ENCODE results near the gene PTTG1IP. TPM values are rescaled to one million over a fixed set of nuclear protein-coding genes. Genes with fewer than 3 reads are reported as not detected.

Gene PTTG1IP
- total RNA-seq, 1 experiment from 2014 or later = 96.0 TPM

DNA sequence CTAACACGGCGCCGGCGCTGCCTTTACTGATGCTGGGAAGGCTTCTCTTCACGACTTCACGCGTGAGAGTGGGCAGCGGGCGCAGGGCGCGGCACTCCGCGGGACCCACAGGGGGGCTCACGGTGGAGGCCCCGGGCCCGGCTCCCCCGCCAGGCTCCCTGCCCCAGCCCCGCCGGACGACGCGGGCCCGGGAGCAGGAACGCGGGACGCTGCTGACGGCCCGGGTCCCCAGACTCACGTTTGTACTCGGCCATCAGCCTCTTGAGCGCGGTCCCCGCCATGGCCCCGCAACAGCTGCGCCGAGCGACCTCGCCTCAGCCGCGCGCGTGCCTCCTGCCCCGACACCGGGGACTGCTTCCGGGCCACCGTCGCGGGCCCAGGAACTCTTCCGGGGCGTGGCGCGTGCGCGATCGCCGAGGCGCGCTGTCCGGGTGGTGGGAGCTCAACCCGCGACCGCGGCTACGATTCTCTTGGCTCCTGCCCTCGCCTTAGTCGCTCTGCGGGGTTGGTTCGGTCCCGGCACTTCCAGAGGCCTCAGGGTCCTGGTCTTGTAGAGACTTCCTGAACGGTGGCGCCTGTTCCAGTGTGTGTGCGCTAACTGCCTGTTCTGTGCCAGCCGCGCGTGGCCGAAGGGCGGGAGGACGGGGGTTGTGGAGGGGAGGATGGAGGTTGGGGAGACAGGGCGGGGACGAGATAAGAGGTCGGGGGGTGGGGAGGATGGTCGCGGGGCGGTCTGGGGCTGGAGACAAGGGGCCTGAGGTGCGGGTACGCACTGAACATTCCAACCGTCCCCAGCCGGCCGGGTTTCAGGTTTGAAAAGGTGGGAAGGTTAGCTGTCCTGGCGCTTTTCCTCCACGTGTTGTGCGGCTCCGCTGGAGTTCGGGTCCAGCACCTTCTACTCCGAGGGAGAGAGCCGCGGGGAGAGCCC lies 71.8 kb downstream of the PTTG1IP start, which contains the start of gene UBE2G2 (continued):
- TF ChIP-seq, protein P1, sequence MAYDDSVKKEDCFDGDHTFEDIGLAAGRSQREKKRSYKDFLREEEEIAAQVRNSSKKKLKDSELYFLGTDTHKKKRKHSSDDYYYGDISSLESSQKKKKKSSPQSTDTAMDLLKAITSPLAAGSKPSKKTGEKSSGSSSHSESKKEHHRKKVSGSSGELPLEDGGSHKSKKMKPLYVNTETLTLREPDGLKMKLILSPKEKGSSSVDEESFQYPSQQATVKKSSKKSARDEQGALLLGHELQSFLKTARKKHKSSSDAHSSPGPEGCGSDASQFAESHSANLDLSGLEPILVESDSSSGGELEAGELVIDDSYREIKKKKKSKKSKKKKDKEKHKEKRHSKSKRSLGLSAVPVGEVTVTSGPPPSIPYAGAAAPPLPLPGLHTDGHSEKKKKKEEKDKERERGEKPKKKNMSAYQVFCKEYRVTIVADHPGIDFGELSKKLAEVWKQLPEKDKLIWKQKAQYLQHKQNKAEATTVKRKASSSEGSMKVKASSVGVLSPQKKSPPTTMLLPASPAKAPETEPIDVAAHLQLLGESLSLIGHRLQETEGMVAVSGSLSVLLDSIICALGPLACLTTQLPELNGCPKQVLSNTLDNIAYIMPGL (CRISPR knock-in tag; IDR thresholded peaks at IDR 0.05) = peak; percentile 91
- TF ChIP-seq SMAD3 (CRISPR knock-in tag; IDR thresholded peaks at IDR 0.05; ENCODE audit: borderline replicate concordance) = peak; percentile 91
- TF ChIP-seq AR (CRISPR knock-in tag; IDR thresholded peaks at IDR 0.05) = no peak
- TF ChIP-seq ZNF671 (CRISPR knock-in tag; IDR thresholded peaks at IDR 0.05) = no peak

- no peak for DNase-seq (ENCODE audit: low spot score)
- ChIA-PET CTCF (interaction anchor here (0.6 to 3.1 kb wide), 24 partner anchors 8 to 346 kb away, joined by 3 to 17 read pairs (median 4); partner anchors contain the start of genes LRRC3, PTTG1IP and SUMO3), POLR2A (interaction anchor here (1.1 to 1.2 kb wide), 3 partner anchors 8 to 73 kb away, joined by 3 to 5 read pairs (median 3); partner anchors contain the start of genes PTTG1IP and SUMO3)
- Mint-ChIP-seq H3K4me3 (peak overlapping the region; percentile 93), H3K36me3 (peaks cover 52% of the 10 kb centered on the region), H3K9me3 (no peaks in the 10 kb centered on the region), H3K27me3 (ENCODE audit: low read depth) (no peaks in the 10 kb centered on the region), H3K4me1 (peaks cover 32% of the 10 kb centered on the region), H3K27ac (peak overlapping the region; percentile 75)
- ATAC-seq = peak; percentile 15; the same call in 1 of the 2 replicates
- no peak for TF ChIP-seq SMAD3 (CRISPR knock-in tag; IDR thresholded peaks at IDR 0.05; ENCODE audit: borderline replicate concordance)
- TF ChIP-seq, protein P2, sequence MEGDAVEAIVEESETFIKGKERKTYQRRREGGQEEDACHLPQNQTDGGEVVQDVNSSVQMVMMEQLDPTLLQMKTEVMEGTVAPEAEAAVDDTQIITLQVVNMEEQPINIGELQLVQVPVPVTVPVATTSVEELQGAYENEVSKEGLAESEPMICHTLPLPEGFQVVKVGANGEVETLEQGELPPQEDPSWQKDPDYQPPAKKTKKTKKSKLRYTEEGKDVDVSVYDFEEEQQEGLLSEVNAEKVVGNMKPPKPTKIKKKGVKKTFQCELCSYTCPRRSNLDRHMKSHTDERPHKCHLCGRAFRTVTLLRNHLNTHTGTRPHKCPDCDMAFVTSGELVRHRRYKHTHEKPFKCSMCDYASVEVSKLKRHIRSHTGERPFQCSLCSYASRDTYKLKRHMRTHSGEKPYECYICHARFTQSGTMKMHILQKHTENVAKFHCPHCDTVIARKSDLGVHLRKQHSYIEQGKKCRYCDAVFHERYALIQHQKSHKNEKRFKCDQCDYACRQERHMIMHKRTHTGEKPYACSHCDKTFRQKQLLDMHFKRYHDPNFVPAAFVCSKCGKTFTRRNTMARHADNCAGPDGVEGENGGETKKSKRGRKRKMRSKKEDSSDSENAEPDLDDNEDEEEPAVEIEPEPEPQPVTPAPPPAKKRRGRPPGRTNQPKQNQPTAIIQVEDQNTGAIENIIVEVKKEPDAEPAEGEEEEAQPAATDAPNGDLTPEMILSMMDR (IDR thresholded peaks at IDR 0.05) = peak; percentile 16; the same call in 1 of the 2 replicates
Measured at GRCh38 chr21:44800971-44801467, 72.5 kb downstream of the PTTG1IP start.

- H3K27me3 Mint-ChIP-seq (ENCODE audit: low read depth) = no peaks in the 10 kb centered on the region
- H3K9me3 Mint-ChIP-seq = no peaks in the 10 kb centered on the region
- no peak for DNase-seq (ENCODE audit: low spot score)
- peak overlapping the region; percentile 93 for H3K4me3 Mint-ChIP-seq
- ATAC-seq = no peak
- CTCF ChIA-PET = interaction anchor here (0.6 to 3.1 kb wide), 18 partner anchors 10 to 345 kb away, joined by 3 to 17 read pairs (median 4); partner anchors contain the start of genes LRRC3 and PTTG1IP
- no peak for TF ChIP-seq SMAD4 (CRISPR knock-in tag; IDR thresholded peaks at IDR 0.05)
- no peak for TF ChIP-seq PRRX2 (CRISPR knock-in tag; IDR thresholded peaks at IDR 0.05)
- peaks cover 32% of the 10 kb centered on the region for H3K4me1 Mint-ChIP-seq
- POLR2A ChIA-PET = no interaction called here
- no peak overlapping the region for H3K27ac Mint-ChIP-seq
- H3K36me3 Mint-ChIP-seq = peaks cover 44% of the 10 kb centered on the region
Measured at GRCh38 chr21:44800103-44800502, 73.4 kb downstream of the PTTG1IP start.

DNA sequence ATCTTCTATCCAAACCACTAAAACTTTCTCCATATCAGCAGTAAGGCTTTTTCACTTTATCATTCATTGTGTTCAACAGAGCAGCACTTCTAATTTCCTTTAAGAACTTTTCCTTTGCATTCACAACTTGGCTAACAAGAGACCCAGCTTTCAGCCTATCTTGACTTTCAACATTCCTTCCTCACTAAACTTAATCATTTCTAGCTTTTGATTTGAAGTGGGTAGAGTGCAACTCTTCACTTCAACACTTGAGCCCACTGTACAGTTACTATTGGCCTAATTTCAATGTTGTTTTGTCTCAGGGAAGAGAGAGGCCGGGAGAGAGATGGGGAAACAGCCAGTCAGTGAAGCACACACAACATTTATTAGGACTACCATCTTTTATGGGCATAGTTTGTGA lies 73.8 kb downstream of the PTTG1IP start:
- Mint-ChIP-seq H3K27ac (no peak overlapping the region), H3K4me1 (peaks cover 32% of the 10 kb centered on the region), H3K27me3 (ENCODE audit: low read depth) (no peaks in the 10 kb centered on the region), H3K36me3 (peaks cover 40% of the 10 kb centered on the region), H3K4me3 (peak overlapping the region; percentile 93), H3K9me3 (no peaks in the 10 kb centered on the region)
- ATAC-seq (no peak), DNase-seq (ENCODE audit: low spot score) (no peak)
- ChIA-PET CTCF (interaction anchor here (0.6 to 3.1 kb wide), 12 partner anchors 10 to 345 kb away, joined by 3 to 17 read pairs (median 4); partner anchors contain the start of genes LRRC3 and PTTG1IP), POLR2A (no interaction called here)
- TF ChIP-seq ATF6 (CRISPR knock-in tag; IDR thresholded peaks at IDR 0.05) (no peak), JUN (CRISPR knock-in tag; IDR thresholded peaks at IDR 0.05) (no peak), KAT7 (CRISPR knock-in tag; IDR thresholded peaks at IDR 0.05; ENCODE audit: borderline replicate concordance) (no peak), CDX4 (CRISPR knock-in tag; IDR thresholded peaks at IDR 0.05; ENCODE audit: borderline replicate concordance) (no peak), TP53 (CRISPR knock-in tag; IDR thresholded peaks at IDR 0.05) (no peak), TCF7 (CRISPR knock-in tag; IDR thresholded peaks at IDR 0.05; ENCODE audit: low read depth) (no peak), PRRX2 (CRISPR knock-in tag; IDR thresholded peaks at IDR 0.05) (no peak)
- TF ChIP-seq, protein P3, sequence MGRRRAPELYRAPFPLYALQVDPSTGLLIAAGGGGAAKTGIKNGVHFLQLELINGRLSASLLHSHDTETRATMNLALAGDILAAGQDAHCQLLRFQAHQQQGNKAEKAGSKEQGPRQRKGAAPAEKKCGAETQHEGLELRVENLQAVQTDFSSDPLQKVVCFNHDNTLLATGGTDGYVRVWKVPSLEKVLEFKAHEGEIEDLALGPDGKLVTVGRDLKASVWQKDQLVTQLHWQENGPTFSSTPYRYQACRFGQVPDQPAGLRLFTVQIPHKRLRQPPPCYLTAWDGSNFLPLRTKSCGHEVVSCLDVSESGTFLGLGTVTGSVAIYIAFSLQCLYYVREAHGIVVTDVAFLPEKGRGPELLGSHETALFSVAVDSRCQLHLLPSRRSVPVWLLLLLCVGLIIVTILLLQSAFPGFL (CRISPR knock-in tag; IDR thresholded peaks at IDR 0.05; ENCODE audit: borderline replicate concordance) = no peak
- TF ChIP-seq, protein P4, sequence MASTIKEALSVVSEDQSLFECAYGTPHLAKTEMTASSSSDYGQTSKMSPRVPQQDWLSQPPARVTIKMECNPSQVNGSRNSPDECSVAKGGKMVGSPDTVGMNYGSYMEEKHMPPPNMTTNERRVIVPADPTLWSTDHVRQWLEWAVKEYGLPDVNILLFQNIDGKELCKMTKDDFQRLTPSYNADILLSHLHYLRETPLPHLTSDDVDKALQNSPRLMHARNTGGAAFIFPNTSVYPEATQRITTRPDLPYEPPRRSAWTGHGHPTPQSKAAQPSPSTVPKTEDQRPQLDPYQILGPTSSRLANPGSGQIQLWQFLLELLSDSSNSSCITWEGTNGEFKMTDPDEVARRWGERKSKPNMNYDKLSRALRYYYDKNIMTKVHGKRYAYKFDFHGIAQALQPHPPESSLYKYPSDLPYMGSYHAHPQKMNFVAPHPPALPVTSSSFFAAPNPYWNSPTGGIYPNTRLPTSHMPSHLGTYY (CRISPR knock-in tag; IDR thresholded peaks at IDR 0.05) = no peak
